ENCODE data around the gene RAET1E.
"Not testable (repeated sequence)": the region's sequence is repeated elsewhere in the genome, so short reads cannot be mapped to it uniquely, and the experiment has no call there.

Gene RAET1E

GRCh38 chr6:149908480-149908879, 10.6 kb upstream of the RAET1E start:
- not testable (repeated sequence) for DNase-seq

- DNase-seq: no peak
Observed at GRCh38 chr6:149907317-149907716, 9.4 kb upstream of the RAET1E start.

- no peak for DNase-seq
Observed at GRCh38 chr6:149906405-149906804, 8.5 kb upstream of the RAET1E start.

GRCh38 chr6:149905911-149906371, 8.0 kb upstream of the RAET1E start:
- DNase-seq: no peak

DNA sequence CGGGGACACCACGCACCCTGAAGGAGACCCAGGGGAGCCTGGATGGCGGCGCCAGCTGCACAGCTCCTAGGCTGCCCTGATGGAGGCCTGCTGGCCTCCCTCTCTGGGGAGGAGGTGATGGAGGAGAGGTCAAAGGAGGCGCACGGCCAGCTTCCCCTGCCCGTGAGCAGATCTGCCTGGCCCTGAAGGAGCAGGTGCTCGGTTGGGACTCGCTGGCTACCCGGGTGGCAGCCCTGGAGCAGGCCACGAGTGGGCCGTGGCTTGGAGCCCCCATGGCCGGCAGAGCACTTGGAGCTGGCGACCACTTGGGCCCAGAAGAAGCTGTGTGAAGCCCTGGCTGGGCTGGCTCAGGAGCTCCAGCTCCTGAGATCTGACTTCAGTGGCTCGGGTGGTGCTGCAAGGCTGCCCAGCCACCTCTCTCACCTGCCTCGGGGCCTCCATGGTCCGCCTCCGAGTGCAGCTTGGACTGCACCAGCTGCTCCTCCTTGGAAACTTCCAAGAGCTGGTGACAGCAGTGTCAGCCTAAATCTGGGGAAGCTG, 7.5 kb upstream of the RAET1E start:
- no peak for DNase-seq

GRCh38 chr6:149904661-149905370, 6.9 kb upstream of the RAET1E start:
- no peak for DNase-seq

DNA sequence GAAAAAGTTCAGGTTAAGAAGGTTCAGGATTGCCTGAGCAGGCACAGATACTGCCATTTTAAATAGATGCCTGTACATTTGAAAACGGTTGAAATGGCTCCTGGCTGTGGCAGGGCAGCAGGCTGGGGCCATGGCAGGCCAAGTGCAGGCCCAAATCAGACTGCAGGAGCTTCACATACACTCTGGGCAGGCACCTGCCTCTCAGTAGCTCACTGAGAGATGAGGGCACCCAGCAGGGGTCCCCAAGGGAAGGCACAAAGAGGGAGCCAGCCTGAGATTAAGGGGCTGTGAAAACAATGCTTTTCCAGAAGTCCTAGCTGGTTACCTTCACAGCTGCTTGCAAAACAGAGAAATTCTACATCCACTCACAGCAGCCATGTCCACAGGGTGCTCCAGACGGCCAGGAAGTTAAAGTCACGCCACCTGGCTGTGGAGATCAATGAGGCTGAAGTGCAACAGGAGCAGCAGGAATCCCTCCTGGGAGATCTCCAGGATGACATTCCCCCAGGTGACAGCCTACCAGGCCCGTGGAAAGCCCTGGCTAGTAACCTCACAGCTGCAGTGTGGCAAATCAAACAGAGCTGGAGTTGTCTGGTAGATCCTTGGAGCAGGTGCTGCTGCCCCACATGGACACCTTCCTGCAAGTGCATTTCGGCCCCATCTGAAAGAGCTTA, 6.2 kb upstream of the RAET1E start:
- no peak for DNase-seq

DNA sequence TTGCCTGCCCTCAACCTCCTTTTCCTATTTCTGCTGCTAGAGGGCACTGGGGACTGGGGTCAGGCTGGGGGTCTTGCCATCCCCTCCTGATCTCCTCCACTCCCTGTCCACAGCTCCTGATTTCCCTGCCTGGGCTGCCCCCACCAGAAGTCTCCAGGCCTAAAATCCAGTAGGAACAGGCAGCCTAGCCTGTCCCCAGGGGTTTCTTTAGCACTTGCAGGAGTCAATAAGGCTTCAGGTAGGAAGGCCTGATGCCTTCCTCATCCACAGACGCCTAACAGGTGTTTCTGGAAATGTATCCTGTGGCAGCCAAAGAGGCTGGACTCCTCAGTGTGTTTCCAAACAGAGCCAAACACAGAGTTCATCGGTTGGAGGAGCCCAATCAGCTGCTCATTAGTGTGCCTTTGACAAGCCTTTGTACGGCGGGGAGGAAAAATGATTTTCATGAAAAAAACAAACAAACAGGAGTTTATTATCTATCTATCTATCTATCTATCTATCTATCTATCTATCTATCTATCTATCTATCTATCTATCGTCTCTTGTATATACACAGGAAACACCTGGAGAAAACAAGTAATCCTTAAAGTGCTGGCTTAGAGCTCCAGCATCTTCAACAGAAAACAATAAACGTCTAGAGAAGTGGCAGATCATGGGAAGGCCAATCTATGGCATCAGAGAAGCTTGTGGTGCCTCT, 3.7 kb upstream of the RAET1E start:
- DNase-seq: no peak

GRCh38 chr6:149900620-149901443, 2.9 kb upstream of the RAET1E start:
- DNase-seq: no peak

DNA sequence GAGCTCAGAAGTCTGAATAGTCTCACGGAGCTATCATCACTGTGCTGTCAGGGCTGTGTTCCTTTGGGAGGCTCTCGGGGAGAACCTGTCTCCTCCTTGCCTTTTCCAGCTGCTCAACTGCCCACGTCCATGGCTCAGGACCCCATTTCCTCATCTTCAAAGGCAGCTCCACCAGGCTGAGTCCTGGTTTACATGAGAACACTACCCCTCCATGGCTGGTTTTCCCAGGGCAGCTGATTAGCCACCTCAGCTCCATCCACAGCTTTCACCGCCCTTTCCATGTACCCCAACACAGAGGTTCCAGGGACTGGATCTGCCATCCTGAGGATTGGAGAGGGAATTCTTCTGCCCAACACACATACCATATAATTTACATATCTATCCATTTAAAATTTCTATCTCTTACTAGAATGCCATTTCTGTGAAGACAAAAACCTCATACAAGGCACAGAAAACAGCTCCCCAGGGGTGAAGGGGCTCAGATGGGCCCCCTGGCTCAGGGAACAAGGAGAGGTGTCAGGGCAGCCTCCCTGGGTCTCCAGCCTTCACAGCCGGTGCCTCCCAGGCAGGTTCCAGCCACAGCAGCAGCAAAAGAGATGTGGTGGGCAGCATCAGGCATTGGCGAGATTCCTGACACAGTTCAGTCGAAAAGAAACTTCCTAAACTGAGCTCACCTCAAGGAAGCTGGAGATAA, 2.2 kb upstream of the RAET1E start:
- DNase-seq: no peak

GRCh38 chr6:149899486-149899885, 1.6 kb upstream of the RAET1E start:
- DNase-seq: no peak

GRCh38 chr6:149898966-149899365, 1.1 kb upstream of the RAET1E start:
- no peak for DNase-seq

- DNase-seq: no peak
Observed at GRCh38 chr6:149897015-149897697, 757 bp downstream of the RAET1E start.

DNA sequence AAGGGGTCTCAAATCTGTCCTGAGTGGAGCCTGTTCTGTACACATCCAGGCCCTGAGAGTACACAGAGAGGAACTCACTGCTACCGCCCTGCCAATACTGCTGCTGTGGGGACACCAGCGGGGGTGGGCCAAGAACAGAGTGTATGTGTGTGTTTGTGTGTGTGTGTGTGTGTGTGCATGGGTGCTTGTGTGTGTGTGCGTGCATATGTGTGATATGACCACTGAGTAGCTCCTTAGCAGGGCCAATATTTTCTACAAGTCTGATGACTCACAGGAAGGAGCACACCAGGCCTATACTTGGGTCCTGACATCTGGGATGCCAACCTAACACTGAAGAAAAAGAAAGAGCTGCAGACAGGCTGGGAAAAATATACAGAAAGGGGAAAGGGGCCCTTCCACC, 1.4 kb downstream of the RAET1E start:
- DNase-seq: no peak

DNA sequence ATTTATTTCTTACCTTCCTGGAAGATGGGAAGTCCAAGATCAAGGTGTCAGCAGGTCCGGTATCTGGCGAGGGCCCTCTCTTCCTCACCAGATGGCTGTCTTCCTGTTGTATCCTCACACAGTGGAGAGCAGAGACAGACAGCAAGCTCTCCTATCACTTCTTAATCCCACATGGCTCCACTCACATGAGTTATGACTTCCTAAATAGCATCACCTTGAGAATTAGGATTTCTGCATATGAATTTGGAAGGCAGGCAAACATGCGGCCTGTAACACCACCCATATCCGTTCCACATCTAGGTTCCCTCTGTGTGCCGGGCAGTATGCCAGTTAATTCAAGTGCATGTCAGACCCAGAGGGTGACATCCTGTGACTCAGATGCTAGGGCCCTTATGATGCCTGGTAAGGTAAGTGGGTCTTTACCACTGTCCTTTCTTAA, 2.1 kb downstream of the RAET1E start:
- DNase-seq: no peak

DNA sequence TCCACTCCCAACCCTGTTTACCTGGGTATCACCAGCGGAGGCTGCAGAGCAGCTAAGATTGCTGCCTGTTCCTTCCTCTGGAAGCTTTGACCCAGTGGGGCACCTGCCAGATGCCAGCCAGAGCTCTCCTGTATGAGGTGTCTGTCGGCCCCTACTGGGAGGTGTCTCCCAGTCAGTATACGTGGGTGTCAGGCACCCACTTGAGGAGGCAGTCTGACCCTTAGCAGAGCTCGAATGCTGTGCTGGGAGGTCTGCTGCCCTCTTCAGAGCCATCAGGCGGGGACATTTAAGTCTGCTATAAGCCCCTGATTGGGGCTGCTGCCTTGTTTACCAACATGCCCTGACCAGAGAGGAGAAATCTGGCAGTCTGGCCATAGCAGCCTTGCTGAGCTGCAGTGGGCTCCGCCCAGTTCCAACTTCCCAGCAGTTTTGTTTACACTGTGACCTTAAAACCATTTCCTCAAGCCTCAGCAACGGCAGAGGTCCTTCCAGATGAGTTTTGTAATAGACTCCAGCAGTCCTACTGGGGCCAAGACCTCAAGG, 2.8 kb downstream of the RAET1E start:
- no peak for DNase-seq

DNA sequence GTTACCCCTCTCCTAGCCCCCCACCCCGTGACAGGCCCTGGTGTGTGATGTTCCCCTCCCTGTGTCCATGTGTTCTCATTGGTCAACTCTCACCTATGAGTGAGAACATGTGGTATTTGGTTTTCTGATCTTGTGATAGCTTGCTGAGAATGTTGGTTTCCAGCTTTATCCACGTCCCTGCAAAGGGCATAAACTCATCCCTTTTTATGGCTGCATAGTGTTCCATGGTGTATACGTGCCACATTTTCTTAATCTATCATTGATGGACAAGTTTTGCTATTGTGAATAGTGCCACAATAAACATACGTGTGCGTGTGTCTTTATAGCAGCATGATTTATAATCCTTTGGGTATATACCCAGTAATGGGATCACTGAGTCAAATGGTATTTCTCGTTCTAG, 6.0 kb downstream of the RAET1E start:
- not testable (repeated sequence) for DNase-seq

DNA sequence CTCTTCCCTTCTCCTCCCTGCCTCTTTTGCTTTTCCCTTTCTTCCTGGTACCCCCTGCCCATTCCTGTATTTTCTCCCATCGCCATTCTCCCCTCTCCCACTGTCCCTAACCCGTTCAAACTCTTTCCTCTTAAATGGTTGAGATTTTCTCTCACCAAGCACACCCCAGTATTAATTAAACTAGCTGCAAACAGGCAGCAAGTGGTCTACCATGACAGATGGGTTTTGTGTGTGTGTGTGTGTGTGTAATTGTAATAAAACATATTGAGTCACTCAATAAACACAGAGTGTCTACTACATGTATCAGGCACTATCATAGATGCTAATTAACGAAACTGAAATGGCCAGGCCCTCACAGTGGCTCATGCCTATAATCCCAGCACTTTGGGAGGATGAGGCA, 6.7 kb downstream of the RAET1E start:
- no peak for DNase-seq

DNA sequence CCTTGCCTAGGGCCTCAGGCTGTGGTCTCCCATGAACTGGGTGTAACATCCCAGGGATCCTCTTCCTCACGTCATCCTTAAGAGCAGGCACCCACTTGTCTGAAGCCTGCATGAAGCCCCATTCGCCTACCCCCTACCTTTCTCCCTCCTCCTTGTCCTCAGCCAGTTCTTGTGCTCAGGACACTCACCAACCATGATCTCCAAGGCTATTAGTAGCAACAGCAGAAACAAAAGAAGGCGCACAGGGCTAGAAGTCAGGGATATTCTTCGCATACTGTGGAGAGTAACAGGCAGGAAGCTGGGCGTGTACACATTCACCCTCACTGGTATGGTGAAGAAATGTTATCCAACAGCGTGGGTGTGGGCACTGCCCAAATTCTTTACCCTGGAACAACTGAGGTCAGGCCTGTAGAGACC, 7.3 kb downstream of the RAET1E start:
- no peak for DNase-seq

DNA sequence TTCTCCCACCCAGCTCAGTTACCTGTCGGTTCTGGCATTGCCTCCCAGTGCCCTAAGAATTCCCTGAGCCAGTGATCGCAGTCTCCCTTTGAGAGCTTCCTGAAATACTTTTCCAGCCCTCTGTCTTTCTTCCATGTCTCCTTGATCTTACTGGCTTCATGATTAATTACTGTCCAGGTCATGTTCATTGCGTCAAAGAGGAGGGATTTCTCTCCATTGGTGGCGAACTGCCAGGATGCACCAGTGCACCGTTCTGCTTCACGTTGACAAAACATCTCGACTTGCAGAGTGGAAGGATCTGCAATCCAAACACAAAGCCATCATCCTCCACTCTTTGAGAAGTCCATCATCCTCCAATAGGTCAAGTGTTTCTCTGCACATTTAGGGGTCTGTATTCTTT, 8.6 kb downstream of the RAET1E start:
- DNase-seq: no peak

DNA sequence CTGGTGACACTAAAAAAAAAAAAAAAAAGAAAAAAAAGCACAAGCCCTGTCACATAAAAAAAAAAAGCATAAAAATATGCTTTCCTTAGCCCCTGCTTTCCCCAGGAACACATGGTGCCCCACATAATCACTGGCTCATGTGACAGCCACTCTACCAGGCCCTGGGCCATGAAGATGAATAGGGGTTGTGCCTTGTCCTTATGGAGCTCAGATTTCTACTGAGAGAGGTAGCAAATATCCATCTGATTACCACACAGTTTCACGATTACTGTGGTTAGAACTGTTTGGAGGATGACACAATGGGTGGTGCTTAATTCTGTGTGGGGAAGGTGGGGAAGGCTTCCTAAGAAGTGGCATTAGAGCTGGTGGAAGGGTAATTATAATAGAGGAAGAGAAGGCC, 9.3 kb downstream of the RAET1E start:
- no peak for DNase-seq

All from NCI-H774 (cell line).